ENCODE results near the gene PAM. TPM values are rescaled to one million over a fixed set of nuclear protein-coding genes. Genes with fewer than 3 reads are reported as not detected.
"Not testable (repeated sequence)": the region's sequence is repeated elsewhere in the genome, so short reads cannot be mapped to it uniquely, and the experiment has no call there.

PAM gene
- total RNA-seq, 4 donors from 2014 or later, result 132 to 224 (median 184) TPM

DNA sequence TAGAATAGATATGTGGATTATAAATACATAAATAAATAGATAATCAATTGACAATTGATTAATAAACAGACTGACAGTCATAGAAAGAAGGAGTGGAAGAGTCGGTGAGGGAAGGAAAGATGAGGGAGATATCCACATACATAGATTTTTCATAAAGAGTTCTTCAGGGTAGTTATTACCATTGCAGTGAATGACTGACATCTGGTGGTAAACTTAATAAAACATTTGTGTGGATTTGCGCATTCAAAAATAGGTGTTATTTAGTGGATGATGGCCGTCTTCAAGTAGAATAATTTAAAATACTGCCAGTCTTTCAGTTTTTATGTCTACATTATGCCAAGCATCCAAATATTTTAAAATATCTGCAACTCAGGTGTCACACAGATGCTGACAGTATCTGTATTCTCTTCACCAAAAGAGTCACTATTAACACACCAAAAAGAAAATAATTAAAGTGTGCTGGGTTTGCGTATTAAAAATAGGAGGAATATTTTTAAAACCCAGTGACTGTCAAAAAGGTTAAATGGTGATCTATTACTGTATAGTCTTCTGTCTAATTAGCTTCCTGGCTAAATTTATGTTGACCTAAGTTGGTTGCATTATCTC lies 286.1 kb downstream of the PAM start:
- no peaks in the 10 kb centered on the region for H3K36me3 ChIP-seq
- H3K9me3 ChIP-seq, result no peaks in the 10 kb centered on the region
- no peaks in the 10 kb centered on the region for H3K4me1 ChIP-seq
- TF ChIP-seq, protein P1, sequence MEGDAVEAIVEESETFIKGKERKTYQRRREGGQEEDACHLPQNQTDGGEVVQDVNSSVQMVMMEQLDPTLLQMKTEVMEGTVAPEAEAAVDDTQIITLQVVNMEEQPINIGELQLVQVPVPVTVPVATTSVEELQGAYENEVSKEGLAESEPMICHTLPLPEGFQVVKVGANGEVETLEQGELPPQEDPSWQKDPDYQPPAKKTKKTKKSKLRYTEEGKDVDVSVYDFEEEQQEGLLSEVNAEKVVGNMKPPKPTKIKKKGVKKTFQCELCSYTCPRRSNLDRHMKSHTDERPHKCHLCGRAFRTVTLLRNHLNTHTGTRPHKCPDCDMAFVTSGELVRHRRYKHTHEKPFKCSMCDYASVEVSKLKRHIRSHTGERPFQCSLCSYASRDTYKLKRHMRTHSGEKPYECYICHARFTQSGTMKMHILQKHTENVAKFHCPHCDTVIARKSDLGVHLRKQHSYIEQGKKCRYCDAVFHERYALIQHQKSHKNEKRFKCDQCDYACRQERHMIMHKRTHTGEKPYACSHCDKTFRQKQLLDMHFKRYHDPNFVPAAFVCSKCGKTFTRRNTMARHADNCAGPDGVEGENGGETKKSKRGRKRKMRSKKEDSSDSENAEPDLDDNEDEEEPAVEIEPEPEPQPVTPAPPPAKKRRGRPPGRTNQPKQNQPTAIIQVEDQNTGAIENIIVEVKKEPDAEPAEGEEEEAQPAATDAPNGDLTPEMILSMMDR (IDR thresholded peaks at IDR 0.05), result peak; percentile 27 to 60 (median 49)
- no peak for TF ChIP-seq POLR2A (IDR thresholded peaks at IDR 0.05)
- H3K4me3 ChIP-seq, result no peak overlapping the region
- no peak overlapping the region for H3K27ac ChIP-seq
- DNase-seq (ENCODE audit: low spot score in 2 of 2), result no peak
- no peaks in the 10 kb centered on the region for H3K27me3 ChIP-seq
- WGBS, 2 donors, result 39 to 41% methylated on average over 4 of the region's 4 CpGs

DNA sequence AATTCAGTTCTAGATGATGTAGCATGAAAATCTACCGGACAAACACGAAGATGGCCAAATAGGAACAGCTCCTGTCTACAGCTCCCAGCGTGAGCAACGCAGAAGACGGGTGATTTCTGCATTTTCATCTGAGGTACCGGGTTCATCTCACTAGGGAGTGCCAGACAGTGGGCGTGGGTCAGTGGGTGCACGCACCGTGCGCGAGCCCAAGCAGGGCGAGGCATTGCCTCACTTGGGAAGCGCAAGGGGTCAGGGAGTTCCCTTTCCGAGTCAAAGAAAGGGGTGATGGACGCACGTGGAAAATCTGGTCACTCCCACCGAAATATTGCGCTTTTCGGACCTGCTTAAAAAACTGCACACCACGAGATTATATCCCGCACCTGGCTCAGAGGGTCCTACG lies 291.6 kb downstream of the PAM start:
- not testable (repeated sequence) for H3K36me3 ChIP-seq; H3K9me3 ChIP-seq; H3K4me3 ChIP-seq; DNase-seq (ENCODE audit: low spot score in 2 of 2); H3K27ac ChIP-seq; H3K4me1 ChIP-seq; H3K27me3 ChIP-seq
- WGBS, 2 donors, result 92 to 95% methylated on average over 22 of the region's 22 CpGs

DNA sequence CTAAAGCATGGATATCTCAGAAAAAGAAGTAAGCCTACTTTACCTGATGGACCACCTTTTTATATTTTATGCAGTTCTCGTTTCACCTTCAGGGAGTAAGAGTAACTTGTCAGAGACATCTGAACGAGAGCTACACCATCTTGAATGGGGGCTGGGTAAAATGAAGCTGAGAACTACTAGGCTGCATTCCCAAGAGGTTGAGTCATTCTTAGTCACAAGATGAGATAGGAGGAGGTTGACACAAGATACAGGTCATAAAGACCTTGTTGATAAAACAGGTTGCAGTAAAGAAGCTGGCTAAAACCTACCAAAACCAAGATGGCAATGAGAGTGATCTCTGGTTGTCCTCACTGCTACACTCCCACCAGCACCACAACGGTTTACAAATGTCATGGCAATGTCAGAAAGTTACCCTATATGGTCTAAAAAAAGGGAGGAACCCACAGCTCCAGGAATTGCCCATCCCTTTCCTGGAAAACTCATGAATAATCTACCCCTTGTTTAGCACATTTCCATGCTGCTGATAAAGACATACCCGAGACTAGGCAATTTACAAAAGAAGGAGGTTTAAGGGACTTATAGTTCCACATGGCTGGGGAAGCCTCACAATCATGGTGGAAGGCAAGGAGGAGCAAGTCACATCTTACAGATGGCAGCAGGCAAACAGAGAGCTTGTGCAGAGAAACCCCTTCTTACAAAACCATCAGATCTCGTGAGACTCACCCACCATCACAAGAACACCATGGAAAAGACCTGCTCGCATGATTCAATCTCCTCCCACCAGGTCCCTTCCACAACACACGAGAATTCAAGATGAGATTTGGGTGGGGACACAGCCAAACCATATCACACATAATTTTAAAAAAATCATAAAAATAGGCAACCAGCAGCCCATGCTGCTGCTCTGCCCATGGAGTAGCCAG lies 302.4 kb downstream of the PAM start:
- H3K9me3 ChIP-seq, result no peaks in the 10 kb centered on the region
- TF ChIP-seq POLR2A (IDR thresholded peaks at IDR 0.05) (no peak), EP300 (IDR thresholded peaks at IDR 0.05) (no peak)
- TF ChIP-seq, protein P1 (IDR thresholded peaks at IDR 0.05), result no peak
- no peaks in the 10 kb centered on the region for H3K4me1 ChIP-seq
- no peak for DNase-seq (ENCODE audit: low spot score in 2 of 2)
- no peaks in the 10 kb centered on the region for H3K36me3 ChIP-seq
- WGBS, 2 donors, result 83 to 85% methylated on average over 7 of the region's 7 CpGs
- no peak overlapping the region for H3K4me3 ChIP-seq
- no peak overlapping the region for H3K27ac ChIP-seq
- H3K27me3 ChIP-seq, result no peaks in the 10 kb centered on the region

DNA sequence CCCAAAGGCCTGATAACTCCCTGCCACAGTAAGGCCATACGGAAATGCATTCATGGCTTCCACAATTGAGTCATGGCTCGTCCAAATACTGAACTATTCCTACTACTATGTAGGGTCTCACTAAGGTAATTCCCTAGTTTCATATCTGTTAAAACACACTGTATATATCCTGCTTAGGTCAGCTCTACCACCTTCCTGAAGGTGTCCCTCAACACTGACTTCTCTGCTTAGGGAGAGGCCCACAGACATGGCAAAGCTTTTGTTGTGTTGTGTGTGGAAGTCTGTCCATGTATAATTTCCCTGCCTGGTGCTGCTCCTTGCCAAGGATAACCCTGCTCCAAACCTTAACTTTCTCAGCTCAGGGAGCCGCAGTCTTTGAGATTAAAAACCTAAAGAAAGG lies 304.4 kb downstream of the PAM start:
- H3K9me3 ChIP-seq, result no peaks in the 10 kb centered on the region
- H3K27me3 ChIP-seq, result no peaks in the 10 kb centered on the region
- H3K27ac ChIP-seq, result no peak overlapping the region
- TF ChIP-seq EP300 (IDR thresholded peaks at IDR 0.05) (no peak), POLR2A (IDR thresholded peaks at IDR 0.05) (no peak)
- TF ChIP-seq, protein P1 (IDR thresholded peaks at IDR 0.05), result no peak
- no peak overlapping the region for H3K4me3 ChIP-seq
- no peak for DNase-seq (ENCODE audit: low spot score in 2 of 2)
- H3K4me1 ChIP-seq, result no peaks in the 10 kb centered on the region
- H3K36me3 ChIP-seq, result no peaks in the 10 kb centered on the region
- 78 to 87% methylated on average over 3 of the region's 3 CpGs for WGBS, 2 donors

DNA sequence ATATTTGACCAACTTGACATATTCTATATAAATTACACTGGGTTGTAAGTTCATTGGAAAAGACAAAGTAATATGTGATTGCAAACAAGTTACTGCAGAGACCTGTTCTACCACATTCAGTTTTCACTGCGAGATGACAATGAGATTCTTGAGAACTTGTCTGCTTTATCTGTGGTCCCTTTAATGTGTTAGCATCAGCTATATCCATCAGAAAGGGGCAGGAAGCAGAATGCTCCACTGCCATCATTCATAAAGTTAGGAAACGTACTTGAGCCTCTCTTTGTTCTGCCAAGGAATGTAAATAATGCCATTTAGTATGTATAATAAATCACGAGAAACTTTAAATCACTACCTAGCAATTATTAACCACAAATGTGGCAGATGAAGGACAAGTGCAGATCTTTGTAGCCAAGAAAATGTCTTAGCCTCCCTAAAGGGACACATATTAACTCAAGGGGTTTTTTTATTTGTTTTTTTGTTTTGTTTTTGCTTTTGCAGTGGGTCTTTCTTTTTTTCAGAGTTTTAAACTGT lies 305.4 kb downstream of the PAM start:
- H3K27ac ChIP-seq, result no peak overlapping the region
- H3K4me1 ChIP-seq, result no peaks in the 10 kb centered on the region
- TF ChIP-seq POLR2A (IDR thresholded peaks at IDR 0.05) (no peak), EP300 (IDR thresholded peaks at IDR 0.05) (no peak)
- TF ChIP-seq, protein P1 (IDR thresholded peaks at IDR 0.05), result no peak
- no peaks in the 10 kb centered on the region for H3K27me3 ChIP-seq
- no peaks in the 10 kb centered on the region for H3K9me3 ChIP-seq
- WGBS, 2 donors, result 34 to 39% methylated on average over 3 of the region's 3 CpGs
- no peak overlapping the region for H3K4me3 ChIP-seq
- H3K36me3 ChIP-seq, result no peaks in the 10 kb centered on the region
- DNase-seq (ENCODE audit: low spot score in 2 of 2), result no peak
